Gastroesophageal sphincter (tissue), 3 donors: ENCODE results near the gene SHANK3.

ENCODE experiments used
- EP300 ChIP-seq: sonication (generic); formaldehyde crosslinking; IDR thresholded peaks from one replicate; pipeline ENCODE4 v1.6.1; 2017; ENCODE audit warnings: antibody characterized with exemption, mild to moderate bottlenecking
- TF ChIP-seq, protein P1 (sequence below), 4 experiments: fragments of 200-600 bp in 2 of 4; fragments of 450-650 bp in 2 of 4; sonication (generic) in 1 of 4; IDR thresholded peaks; one replicate each; pipeline ENCODE4 v1.5.1; 2017 to 2019; ENCODE audit warnings: antibody characterized with exemption in 4 of 4, mild to moderate bottlenecking in 2 of 4, moderate library complexity in 2 of 4

DNA sequence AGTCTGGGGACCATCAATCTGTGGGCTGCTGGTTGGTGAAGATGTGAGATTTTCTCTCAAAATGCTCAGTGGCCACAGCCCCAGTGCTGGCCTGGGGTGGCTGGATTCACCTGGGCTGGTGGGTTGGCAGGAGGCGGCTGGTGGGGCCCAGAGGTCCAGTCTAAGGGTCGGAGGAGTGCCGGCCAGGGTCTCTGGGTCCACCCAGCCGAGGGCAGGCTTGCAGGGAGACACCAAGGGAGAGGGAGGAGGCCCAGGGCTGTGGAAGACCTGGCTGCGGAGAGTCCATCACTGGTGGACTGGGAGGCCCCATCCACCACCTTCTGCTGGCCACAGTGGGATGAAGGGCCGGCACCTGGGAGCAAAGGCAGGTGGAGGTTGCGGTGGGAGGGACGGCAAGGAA is 582 bp upstream of the SHANK3 start:
- TF ChIP-seq, protein P1, sequence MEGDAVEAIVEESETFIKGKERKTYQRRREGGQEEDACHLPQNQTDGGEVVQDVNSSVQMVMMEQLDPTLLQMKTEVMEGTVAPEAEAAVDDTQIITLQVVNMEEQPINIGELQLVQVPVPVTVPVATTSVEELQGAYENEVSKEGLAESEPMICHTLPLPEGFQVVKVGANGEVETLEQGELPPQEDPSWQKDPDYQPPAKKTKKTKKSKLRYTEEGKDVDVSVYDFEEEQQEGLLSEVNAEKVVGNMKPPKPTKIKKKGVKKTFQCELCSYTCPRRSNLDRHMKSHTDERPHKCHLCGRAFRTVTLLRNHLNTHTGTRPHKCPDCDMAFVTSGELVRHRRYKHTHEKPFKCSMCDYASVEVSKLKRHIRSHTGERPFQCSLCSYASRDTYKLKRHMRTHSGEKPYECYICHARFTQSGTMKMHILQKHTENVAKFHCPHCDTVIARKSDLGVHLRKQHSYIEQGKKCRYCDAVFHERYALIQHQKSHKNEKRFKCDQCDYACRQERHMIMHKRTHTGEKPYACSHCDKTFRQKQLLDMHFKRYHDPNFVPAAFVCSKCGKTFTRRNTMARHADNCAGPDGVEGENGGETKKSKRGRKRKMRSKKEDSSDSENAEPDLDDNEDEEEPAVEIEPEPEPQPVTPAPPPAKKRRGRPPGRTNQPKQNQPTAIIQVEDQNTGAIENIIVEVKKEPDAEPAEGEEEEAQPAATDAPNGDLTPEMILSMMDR (IDR thresholded peaks at IDR 0.05) = no peak
- no peak for TF ChIP-seq EP300
